ENCODE results near the gene RXRA. TPM values are rescaled to one million over a fixed set of nuclear protein-coding genes. Genes with fewer than 3 reads are reported as not detected.

The RXRA gene
- total and polyA plus RNA-seq, 2 of the 13 experiments (the other 11 are each of a cell fraction or from before 2014, with no cell fraction given), result 18.9 to 29.2 TPM

DNA sequence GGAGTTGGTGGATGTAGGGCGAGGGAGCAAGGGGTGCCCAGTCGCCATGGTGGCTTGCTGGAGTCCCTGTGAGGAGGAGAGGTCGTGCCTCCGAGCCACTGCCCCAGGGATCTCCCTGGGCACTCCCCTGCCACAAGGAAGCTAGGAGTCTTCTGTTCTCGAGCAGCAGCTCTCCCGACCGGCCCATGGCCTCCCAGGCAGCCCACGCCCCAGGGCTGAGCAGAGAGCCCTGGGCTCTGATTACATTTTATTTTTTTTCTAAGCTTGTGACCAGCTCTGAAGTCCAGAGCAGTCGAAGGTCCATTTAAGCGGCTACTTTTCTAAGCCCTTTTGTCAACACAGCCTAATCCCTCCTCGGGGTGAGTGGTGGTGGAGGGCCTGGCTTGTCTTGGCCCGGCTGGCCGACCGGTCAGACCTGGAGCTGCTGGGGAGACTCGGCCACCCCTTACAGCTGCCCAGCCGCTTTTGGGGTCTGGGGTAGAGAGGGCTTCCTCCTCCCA lies 2.1 kb downstream of the RXRA start (continued):
- TF ChIP-seq ZNF136 (CRISPR knock-in tag; IDR thresholded peaks at IDR 0.05; ENCODE audit: low read depth) (no peak), ZNF773 (CRISPR knock-in tag; IDR thresholded peaks at IDR 0.05; ENCODE audit: borderline replicate concordance) (no peak), STAG1 (CRISPR knock-in tag; IDR thresholded peaks at IDR 0.05) (no peak), ZNF737 (CRISPR knock-in tag; IDR thresholded peaks at IDR 0.05; ENCODE audit: borderline replicate concordance) (no peak), ZNF670 (CRISPR knock-in tag; IDR thresholded peaks at IDR 0.05; ENCODE audit: borderline replicate concordance) (no peak; the same call in 1 of the 2 replicates), MTA1 (CRISPR knock-in tag; IDR thresholded peaks at IDR 0.05; ENCODE audit: borderline replicate concordance) (peak; percentile 16; the same call in 1 of the 2 replicates), FOXP1 (IDR thresholded peaks at IDR 0.05) (no peak), FOXP1 (CRISPR knock-in tag; IDR thresholded peaks at IDR 0.05) (peak; percentile 51; the same call in 1 of the 2 replicates), PAF1 (CRISPR knock-in tag; IDR thresholded peaks at IDR 0.05) (no peak), ATAD3A (CRISPR knock-in tag; IDR thresholded peaks at IDR 0.05) (no peak), ZNF674 (CRISPR knock-in tag; IDR thresholded peaks at IDR 0.05; ENCODE audit: low read depth) (no peak), TBL1XR1 (IDR thresholded peaks at IDR 0.05; ENCODE audit: borderline replicate concordance, low read length, partially characterized antibody) (peak; percentile 1), PHF20 (CRISPR knock-in tag; IDR thresholded peaks at IDR 0.05) (peak; percentile 18; the same call in 1 of the 2 replicates), TBX3 (IDR thresholded peaks at IDR 0.05; ENCODE audit: borderline replicate concordance) (no peak), HIVEP1 (CRISPR knock-in tag; IDR thresholded peaks at IDR 0.05) (peak; percentile 21; the same call in 1 of the 2 replicates), NRL (CRISPR knock-in tag; IDR thresholded peaks at IDR 0.05; ENCODE audit: borderline replicate concordance) (no peak)
- TF ChIP-seq, protein P1, sequence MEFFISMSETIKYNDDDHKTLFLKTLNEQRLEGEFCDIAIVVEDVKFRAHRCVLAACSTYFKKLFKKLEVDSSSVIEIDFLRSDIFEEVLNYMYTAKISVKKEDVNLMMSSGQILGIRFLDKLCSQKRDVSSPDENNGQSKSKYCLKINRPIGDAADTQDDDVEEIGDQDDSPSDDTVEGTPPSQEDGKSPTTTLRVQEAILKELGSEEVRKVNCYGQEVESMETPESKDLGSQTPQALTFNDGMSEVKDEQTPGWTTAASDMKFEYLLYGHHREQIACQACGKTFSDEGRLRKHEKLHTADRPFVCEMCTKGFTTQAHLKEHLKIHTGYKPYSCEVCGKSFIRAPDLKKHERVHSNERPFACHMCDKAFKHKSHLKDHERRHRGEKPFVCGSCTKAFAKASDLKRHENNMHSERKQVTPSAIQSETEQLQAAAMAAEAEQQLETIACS (CRISPR knock-in tag; IDR thresholded peaks at IDR 0.05), result peak; percentile 33; the same call in 1 of the 2 replicates
- TF ChIP-seq, protein P2, sequence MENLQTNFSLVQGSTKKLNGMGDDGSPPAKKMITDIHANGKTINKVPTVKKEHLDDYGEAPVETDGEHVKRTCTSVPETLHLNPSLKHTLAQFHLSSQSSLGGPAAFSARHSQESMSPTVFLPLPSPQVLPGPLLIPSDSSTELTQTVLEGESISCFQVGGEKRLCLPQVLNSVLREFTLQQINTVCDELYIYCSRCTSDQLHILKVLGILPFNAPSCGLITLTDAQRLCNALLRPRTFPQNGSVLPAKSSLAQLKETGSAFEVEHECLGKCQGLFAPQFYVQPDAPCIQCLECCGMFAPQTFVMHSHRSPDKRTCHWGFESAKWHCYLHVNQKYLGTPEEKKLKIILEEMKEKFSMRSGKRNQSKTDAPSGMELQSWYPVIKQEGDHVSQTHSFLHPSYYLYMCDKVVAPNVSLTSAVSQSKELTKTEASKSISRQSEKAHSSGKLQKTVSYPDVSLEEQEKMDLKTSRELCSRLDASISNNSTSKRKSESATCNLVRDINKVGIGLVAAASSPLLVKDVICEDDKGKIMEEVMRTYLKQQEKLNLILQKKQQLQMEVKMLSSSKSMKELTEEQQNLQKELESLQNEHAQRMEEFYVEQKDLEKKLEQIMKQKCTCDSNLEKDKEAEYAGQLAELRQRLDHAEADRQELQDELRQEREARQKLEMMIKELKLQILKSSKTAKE (CRISPR knock-in tag; IDR thresholded peaks at IDR 0.05; ENCODE audit: borderline replicate concordance), result no peak; the same call in 1 of the 2 replicates
- TF ChIP-seq, protein P3, sequence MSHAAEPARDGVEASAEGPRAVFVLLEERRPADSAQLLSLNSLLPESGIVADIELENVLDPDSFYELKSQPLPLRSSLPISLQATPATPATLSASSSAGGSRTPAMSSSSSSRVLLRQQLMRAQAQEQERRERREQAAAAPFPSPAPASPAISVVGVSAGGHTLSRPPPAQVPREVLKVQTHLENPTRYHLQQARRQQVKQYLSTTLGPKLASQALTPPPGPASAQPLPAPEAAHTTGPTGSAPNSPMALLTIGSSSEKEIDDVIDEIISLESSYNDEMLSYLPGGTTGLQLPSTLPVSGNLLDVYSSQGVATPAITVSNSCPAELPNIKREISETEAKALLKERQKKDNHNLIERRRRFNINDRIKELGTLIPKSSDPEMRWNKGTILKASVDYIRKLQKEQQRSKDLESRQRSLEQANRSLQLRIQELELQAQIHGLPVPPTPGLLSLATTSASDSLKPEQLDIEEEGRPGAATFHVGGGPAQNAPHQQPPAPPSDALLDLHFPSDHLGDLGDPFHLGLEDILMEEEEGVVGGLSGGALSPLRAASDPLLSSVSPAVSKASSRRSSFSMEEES (CRISPR knock-in tag; IDR thresholded peaks at IDR 0.05), result peak; percentile 79; the same call in 1 of the 2 replicates
- TF ChIP-seq, protein P4, sequence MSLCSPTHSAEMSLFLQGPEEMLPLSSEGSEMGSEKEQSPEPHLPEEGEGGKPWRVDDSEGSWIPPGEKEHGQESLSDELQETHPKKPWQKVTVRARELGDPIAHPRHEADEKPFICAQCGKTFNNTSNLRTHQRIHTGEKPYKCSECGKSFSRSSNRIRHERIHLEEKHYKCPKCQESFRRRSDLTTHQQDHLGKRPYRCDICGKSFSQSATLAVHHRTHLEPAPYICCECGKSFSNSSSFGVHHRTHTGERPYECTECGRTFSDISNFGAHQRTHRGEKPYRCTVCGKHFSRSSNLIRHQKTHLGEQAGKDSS (CRISPR knock-in tag; IDR thresholded peaks at IDR 0.05; ENCODE audit: borderline replicate concordance, low read depth), result no peak
- TF ChIP-seq, protein P5, sequence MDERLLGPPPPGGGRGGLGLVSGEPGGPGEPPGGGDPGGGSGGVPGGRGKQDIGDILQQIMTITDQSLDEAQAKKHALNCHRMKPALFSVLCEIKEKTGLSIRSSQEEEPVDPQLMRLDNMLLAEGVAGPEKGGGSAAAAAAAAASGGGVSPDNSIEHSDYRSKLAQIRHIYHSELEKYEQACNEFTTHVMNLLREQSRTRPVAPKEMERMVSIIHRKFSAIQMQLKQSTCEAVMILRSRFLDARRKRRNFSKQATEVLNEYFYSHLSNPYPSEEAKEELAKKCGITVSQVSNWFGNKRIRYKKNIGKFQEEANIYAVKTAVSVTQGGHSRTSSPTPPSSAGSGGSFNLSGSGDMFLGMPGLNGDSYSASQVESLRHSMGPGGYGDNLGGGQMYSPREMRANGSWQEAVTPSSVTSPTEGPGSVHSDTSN (CRISPR knock-in tag; IDR thresholded peaks at IDR 0.05), result no peak
- TF ChIP-seq, protein P6, sequence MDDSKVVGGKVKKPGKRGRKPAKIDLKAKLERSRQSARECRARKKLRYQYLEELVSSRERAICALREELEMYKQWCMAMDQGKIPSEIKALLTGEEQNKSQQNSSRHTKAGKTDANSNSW (CRISPR knock-in tag; IDR thresholded peaks at IDR 0.05; ENCODE audit: borderline replicate concordance), result no peak
